ENCODE results near the gene SYT14. TPM values are rescaled to one million over a fixed set of nuclear protein-coding genes. Genes with fewer than 3 reads are reported as not detected.
"Not testable (repeated sequence)": the region's sequence is repeated elsewhere in the genome, so short reads cannot be mapped to it uniquely, and the experiment has no call there.

SYT14 gene
- polyA plus RNA-seq (2011; rRNA removed) (0.01 TPM in 2 replicates), polyA plus RNA-seq (2017; fragmentation: RNase III; extraction: RNeasy Plus Mini Kit Qiagen cat#74134 plus additional on column Dnase treatment) (0.05 to 0.10 TPM (median 0.06 TPM) in 3 replicates), polyA minus RNA-seq (2011; rRNA and poly(A)+ RNA removed) (not detected in 2 replicates)
- polyA plus RNA-seq (2012; cell fraction: cytosol; rRNA removed): not detected in 2 replicates
- polyA plus RNA-seq (2012; cell fraction: nucleus; rRNA removed): not detected in 2 replicates

DNA sequence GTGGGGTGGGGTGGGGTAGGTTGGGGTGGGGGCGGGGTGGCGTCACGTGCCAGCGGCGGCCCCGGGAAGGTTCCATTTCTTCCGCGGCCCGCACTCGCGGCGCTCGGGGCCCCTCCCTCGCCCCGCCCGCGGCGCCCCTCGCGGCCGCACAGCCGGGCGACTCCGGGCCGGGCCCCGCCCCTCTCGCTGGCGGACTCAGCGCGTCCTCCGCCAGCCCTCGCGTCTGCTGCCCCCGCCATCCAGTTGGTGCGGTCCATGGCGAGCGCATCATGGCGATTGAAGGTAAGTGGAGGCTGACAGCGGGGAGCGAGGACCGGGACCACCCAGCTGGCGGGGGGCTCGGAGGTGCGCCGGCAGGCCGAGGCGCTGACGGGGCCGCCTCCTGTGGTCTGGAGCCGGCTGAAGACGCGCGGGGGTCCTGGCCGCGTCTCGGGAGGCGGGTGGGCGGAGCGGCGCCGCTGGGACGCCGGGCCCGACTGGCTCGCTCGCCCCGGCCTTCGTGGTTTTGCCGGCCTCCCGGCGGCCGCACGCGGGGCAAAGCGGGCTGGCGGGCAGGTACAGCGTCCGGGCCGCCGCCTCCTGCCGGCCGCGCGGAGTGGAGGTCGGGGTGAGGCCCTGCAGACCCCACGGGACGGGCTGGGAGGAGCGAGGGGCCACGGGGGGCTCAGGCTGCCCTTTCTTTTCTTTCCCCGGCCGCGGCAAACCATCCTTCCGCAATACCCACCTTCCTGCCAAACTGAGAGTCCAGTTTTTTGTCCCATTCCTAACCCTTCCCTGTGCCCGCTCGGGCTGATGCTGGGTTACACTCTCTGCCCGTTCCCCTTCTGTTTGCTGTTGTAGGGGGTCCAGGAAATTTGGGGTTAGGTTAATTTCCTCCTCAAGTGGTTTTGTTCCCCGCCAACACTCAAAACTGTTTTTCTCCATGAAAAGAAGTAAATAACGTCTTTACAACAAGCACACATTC, at the start of gene SYT14:
SYT14 (plus strand) TSS at position 222 of the 964 bp plus-strand sequence; CDS start at position 270, 48 bp downstream.
- DNase-seq (ENCODE audit: low read depth in 1 of 2, low spot score in 1 of 2): peak in 1 of 2 experiments; percentile 8
- Histone ChIP-seq H3K27ac (no peak within 1 kb of the TSS), H3K9me3 (no peaks in the 10 kb centered on the region), H3K4me3 (peak within 1 kb of the TSS; percentile 49), H3K4me1 (peaks cover 5% of the 10 kb centered on the region; the same call in 2 of the 3 replicates), H3K4me2 (peak within 1 kb of the TSS; percentile 99)
- FAIRE-seq: no peak
- 29% methylated on average over 34 of the region's 98 CpGs for WGBS (ENCODE audit: missing lambda C conversion rate)
- ChIA-PET CTCF (interaction anchor here (0.9 kb wide), 1 partner anchor 62 kb away, joined by 3 read pairs; no protein-coding TSS in a partner anchor), POLR2A (no interaction called here)
- peak; percentile 64 to 75 for ATAC-seq
- TF ChIP-seq GATA3 (IDR thresholded peaks at IDR 0.05; ENCODE audit: borderline replicate concordance): no peak
- TF ChIP-seq, protein P1, sequence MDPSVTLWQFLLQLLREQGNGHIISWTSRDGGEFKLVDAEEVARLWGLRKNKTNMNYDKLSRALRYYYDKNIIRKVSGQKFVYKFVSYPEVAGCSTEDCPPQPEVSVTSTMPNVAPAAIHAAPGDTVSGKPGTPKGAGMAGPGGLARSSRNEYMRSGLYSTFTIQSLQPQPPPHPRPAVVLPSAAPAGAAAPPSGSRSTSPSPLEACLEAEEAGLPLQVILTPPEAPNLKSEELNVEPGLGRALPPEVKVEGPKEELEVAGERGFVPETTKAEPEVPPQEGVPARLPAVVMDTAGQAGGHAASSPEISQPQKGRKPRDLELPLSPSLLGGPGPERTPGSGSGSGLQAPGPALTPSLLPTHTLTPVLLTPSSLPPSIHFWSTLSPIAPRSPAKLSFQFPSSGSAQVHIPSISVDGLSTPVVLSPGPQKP (IDR thresholded peaks at IDR 0.05; ENCODE audit: low read depth, low read length): no peak
- no peak for TF ChIP-seq CHD2 (IDR thresholded peaks at IDR 0.05; ENCODE audit: low read length, partially characterized antibody)
- TF ChIP-seq, protein P2, sequence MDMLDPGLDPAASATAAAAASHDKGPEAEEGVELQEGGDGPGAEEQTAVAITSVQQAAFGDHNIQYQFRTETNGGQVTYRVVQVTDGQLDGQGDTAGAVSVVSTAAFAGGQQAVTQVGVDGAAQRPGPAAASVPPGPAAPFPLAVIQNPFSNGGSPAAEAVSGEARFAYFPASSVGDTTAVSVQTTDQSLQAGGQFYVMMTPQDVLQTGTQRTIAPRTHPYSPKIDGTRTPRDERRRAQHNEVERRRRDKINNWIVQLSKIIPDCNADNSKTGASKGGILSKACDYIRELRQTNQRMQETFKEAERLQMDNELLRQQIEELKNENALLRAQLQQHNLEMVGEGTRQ (IDR thresholded peaks at IDR 0.05): no peak
- TF ChIP-seq HOXA7 (CRISPR knock-in tag; IDR thresholded peaks at IDR 0.05): no peak
- TF ChIP-seq EHF (CRISPR knock-in tag; IDR thresholded peaks at IDR 0.05): no peak

DNA sequence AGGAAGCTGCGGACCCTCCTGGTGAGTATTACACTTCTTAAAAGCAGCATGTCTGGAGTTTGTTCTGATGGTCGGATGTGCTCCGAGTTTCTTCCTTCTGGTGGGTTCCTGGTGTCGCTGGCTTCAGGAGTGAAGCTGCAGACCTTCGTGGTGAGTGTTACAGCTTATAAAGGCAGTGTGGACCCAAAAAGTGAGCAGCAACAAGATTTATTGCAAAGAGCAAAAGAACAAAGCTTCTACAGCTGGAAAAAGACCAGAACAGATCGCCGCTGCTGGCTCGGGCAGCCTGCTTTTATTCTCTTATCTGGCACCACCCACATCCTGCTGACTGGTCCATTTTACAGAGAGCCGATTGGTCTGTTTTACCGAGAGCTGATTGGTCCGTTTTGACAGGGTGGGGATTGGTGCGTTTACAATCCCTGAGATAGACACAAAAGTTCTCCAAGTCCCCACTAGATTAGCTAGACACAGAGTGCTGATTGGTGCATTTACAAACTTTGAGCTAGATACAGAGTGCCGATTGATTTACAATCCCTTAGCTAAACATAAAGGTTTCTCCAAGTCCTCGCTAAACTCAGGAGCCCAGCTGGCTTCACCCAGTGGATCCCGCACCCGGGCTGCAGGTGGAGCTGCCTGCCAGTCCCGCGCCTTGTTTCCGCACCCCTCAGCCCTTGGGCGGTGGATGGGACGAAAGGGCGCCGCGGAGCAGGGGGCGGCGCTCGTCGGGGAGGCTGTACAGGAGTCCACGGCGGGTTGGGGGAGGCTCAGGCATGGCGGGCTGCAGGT, 49.5 kb upstream of the SYT14 start:
- POLR2A ChIA-PET; ATAC-seq; H3K27ac ChIP-seq; H3K9me3 ChIP-seq; H3K4me3 ChIP-seq; FAIRE-seq; DNase-seq (ENCODE audit: low read depth in 1 of 2, low spot score in 1 of 2): not testable (repeated sequence)
- 67% methylated on average over 29 of the region's 31 CpGs for WGBS (ENCODE audit: missing lambda C conversion rate)
- Histone ChIP-seq H3K4me2 (peak overlapping the region; percentile 24; the same call in 1 of the 3 replicates), H3K4me1 (peaks cover 16% of the 10 kb centered on the region)
- peak; percentile 51 for TF ChIP-seq MAFK (IDR thresholded peaks at IDR 0.05; ENCODE audit: partially characterized antibody)
- CTCF ChIA-PET: interaction anchor here (1.0 to 1.3 kb wide), 3 partner anchors 12 to 66 kb away, joined by 3 to 4 read pairs (median 3); no protein-coding TSS in a partner anchor

DNA sequence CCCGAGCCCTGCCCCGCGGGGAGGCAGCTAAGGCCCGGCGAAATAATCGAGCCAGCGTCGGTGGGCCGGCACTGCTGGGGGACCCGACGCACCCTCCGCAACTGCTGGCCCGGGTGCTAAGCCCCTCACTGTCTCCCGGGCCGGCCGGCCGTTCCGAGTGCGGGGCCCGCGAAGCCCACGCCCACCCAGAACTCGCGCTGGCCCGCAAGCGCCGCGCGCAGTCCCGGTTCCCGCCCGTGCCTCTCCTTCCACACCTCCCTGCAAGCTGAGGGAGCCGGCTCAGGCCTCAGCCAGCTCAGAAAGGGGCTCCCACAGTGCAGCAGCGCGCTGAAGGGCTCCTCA, 49.0 kb upstream of the SYT14 start:
- Histone ChIP-seq H3K27ac (no peak overlapping the region), H3K4me2 (no peak overlapping the region), H3K4me3 (no peak overlapping the region), H3K9me3 (no peaks in the 10 kb centered on the region), H3K4me1 (peaks cover 11% of the 10 kb centered on the region)
- no peak for TF ChIP-seq EHMT2 (IDR thresholded peaks at IDR 0.05; ENCODE audit: low read depth)
- TF ChIP-seq TFCP2L1 (CRISPR knock-in tag; IDR thresholded peaks at IDR 0.05): no peak
- TF ChIP-seq KDM1A (IDR thresholded peaks at IDR 0.05; ENCODE audit: low read depth): no peak
- no peak for TF ChIP-seq MAZ (IDR thresholded peaks at IDR 0.05; ENCODE audit: borderline replicate concordance, low read depth, low read length)
- TF ChIP-seq CBX8 (IDR thresholded peaks at IDR 0.05): no peak
- no peak for TF ChIP-seq POLR2A (IDR thresholded peaks at IDR 0.05; ENCODE audit: low read length)
- no peak for TF ChIP-seq ZFP36 (IDR thresholded peaks at IDR 0.05; ENCODE audit: borderline replicate concordance, partially characterized antibody)
- DNase-seq (ENCODE audit: low read depth in 1 of 2, low spot score in 1 of 2) (no peak), FAIRE-seq (no peak), ATAC-seq (no peak)
- WGBS (ENCODE audit: missing lambda C conversion rate): 88% methylated on average over 15 of the region's 35 CpGs
- ChIA-PET CTCF (no interaction called here), POLR2A (no interaction called here)
